ENCODE data around the gene FGFR2. TPM values are rescaled to one million over a fixed set of nuclear protein-coding genes. Genes with fewer than 3 reads are reported as not detected.

The FGFR2 gene
- total and polyA plus RNA-seq, 2 donors (not counting 3 experiments of a cell fraction or from before 2014, with no cell fraction given): 0.06 TPM; not detected in 1

GRCh38 chr10:121536310-121536913 lies 61.8 kb downstream of the FGFR2 start:
- CTCF ChIA-PET: no interaction called here

More at GRCh38 chr10:121536310-121536913, 61.8 kb downstream of the FGFR2 start:
- Histone ChIP-seq H4K20me1 (replicated peaks; ENCODE audit: control insufficient read depth, extremely low read depth, insufficient read depth, low read length) (no peaks in the 10 kb centered on the region), H2AFZ (ENCODE audit: low read depth, low read length) (no peak overlapping the region), H3K36me3 (ENCODE audit: control insufficient read depth in 2 of 2, extremely low read depth in 1 of 2, insufficient read depth in 2 of 2, low read length in 2 of 2) (no peaks in the 10 kb centered on the region), H3K4me3 (replicated peaks in 1 of 3; ENCODE audit: insufficient read depth in 1 of 3, low read depth in 1 of 3, low read length in 3 of 3) (no peak overlapping the region), H3K27me3 (ENCODE audit: control insufficient read depth in 2 of 2, insufficient read depth in 2 of 2, low read length in 2 of 2) (no peaks in the 10 kb centered on the region), H3K9me3 (replicated peaks; ENCODE audit: control insufficient read depth, insufficient read depth, low read length) (no peaks in the 10 kb centered on the region), H3K4me1 (ENCODE audit: control insufficient read depth, extremely low read depth, insufficient read depth, low read length) (peaks cover 5% of the 10 kb centered on the region), H3K9ac (replicated peaks; ENCODE audit: extremely low read depth, insufficient read depth, low read length) (no peak overlapping the region), H3K79me2 (ENCODE audit: control insufficient read depth, insufficient read depth, low read length) (no peaks in the 10 kb centered on the region), H3K9me1 (replicated peaks; ENCODE audit: control insufficient read depth, extremely low read depth, insufficient read depth, low read length) (no peaks in the 10 kb centered on the region), H3K4me2 (ENCODE audit: insufficient read depth, low read length) (no peak overlapping the region), H3K27ac (ENCODE audit: insufficient read depth, low read depth, low read length) (no peak overlapping the region)
- POLR2A ChIA-PET: no interaction called here
- dilution Hi-C loops (cut with MboI; ENCODE audit: extremely low pct_ligation_motif_present, low sequenced_read_pairs) (no loop called here), intact Hi-C loops (cut with micrococcal nuclease) (no loop called here)
- no peak for DNase-seq (ENCODE audit: low read depth, low spot score)
- TF ChIP-seq MAX (IDR thresholded peaks at IDR 0.05; ENCODE audit: insufficient read depth, insufficient read length) (no peak), GATA2 (IDR thresholded peaks at IDR 0.05; ENCODE audit: insufficient read depth, insufficient read length, low read depth, low read length) (no peak), POLR2A (IDR thresholded peaks at IDR 0.05; ENCODE audit: low read depth, low read length) (no peak), FOS (IDR thresholded peaks at IDR 0.05; ENCODE audit: borderline replicate concordance, insufficient read depth, low read length) (no peak), MYC (IDR thresholded peaks at IDR 0.05; ENCODE audit: low read depth, low read length) (no peak), JUN (IDR thresholded peaks at IDR 0.05; ENCODE audit: borderline replicate concordance, insufficient read depth, insufficient read length, low read depth) (no peak), POLR2AphosphoS5 (IDR thresholded peaks at IDR 0.05; ENCODE audit: insufficient read depth, low read depth, low read length) (no peak), EZH2 (IDR thresholded peaks at IDR 0.05; ENCODE audit: borderline replicate concordance, low read depth, low read length, severe bottlenecking) (no peak)
- TF ChIP-seq, protein P1, sequence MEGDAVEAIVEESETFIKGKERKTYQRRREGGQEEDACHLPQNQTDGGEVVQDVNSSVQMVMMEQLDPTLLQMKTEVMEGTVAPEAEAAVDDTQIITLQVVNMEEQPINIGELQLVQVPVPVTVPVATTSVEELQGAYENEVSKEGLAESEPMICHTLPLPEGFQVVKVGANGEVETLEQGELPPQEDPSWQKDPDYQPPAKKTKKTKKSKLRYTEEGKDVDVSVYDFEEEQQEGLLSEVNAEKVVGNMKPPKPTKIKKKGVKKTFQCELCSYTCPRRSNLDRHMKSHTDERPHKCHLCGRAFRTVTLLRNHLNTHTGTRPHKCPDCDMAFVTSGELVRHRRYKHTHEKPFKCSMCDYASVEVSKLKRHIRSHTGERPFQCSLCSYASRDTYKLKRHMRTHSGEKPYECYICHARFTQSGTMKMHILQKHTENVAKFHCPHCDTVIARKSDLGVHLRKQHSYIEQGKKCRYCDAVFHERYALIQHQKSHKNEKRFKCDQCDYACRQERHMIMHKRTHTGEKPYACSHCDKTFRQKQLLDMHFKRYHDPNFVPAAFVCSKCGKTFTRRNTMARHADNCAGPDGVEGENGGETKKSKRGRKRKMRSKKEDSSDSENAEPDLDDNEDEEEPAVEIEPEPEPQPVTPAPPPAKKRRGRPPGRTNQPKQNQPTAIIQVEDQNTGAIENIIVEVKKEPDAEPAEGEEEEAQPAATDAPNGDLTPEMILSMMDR (IDR thresholded peaks at IDR 0.05; ENCODE audit: extremely low read depth in 1 of 2, insufficient read depth in 1 of 2, low read depth in 1 of 2, low read length in 2 of 2): no peak
- BruUV-seq (replicated peaks): no TSS peak
- FAIRE-seq: no peak
